Hematopoietic multipotent progenitor cell treated with erythropoietin and hydrocortisone succinate and interleukin-3 and kit ligand, for 4 days (in vitro differentiated cells): ENCODE measurements around the gene KIAA0319L.
"Not testable (repeated sequence)": the region's sequence is repeated elsewhere in the genome, so short reads cannot be mapped to it uniquely, and the experiment has no call there.

Source experiments
- DNase-seq: peaks from one replicate; pipeline ENCODE4 v3.0.0-alpha.2; 2015

The KIAA0319L gene

DNA sequence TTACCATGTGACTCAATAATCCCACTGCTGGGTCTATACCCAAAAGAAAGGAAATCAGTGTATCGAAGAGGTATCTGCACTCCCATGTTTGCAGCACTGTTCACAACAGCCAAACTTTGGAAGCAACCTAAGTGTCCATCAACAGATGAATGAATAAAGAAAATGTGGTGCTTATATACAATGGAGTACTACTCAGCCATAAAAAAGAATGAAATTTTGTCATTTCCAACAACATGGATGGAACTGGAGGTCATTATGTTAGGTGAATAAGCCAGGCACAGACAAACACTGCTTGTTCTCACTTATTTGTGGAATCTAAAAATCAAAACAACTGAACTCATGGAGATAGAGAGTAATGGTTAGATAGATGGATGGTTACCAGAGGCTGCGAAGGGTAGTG is 79.3 kb downstream of the KIAA0319L start:
- DNase-seq: no peak

DNA sequence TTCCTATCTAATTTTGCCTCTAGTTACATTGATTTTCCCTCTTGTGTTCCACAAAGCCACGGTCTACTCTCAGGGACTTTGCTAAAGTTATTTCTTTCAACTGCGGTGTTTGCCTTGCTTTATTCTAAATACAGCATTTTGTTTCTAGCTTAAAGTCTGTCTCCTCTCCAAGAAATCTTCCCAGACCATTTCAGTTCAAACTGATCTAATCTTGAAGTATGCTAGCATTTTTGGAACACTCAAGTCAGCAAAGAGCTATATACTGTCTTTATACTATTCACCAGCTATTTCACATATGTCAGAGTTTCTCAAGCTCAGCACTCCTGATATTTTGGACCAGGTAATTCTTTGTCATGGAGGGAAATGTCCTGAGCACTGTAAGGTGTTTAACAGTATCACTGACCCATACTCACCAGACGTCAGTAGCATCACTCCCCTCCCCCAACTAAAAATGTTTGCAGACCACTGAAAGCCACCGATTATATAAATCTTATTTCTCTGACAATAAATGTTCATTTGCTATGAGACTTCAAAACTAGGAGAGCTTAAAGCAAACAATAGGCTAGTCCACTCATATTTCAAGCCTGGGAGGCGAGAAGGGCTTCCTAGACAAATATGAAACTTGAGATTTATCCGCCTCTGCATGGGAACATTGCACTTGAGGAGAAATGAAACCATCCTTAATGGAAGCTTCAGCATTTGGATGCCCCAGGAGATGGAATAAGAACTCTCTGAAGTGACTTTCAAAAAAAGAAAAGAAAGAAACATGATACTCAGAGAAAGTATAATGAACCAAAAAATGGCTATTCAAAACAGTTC is 81.1 kb downstream of the KIAA0319L start:
- DNase-seq: no peak

DNA sequence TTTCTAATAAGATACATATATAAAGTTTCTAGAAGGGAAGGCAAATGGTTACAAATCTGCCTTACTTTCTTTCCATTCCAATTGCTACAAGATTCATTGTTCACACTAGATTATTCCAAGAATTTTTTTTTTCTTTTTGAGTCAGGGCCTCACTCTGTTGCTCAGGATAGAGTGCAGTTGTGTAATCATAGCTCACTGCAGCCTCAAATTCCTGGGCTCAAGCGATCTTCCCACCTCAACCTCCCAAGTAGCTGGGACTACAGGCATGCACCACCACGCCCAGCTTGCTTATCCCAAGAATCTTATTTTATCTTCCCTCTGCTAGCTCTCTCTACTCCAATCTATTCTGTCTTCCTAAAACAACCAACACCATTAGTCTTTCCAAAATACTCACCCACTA is 81.8 kb downstream of the KIAA0319L start:
- DNase-seq: no peak

DNA sequence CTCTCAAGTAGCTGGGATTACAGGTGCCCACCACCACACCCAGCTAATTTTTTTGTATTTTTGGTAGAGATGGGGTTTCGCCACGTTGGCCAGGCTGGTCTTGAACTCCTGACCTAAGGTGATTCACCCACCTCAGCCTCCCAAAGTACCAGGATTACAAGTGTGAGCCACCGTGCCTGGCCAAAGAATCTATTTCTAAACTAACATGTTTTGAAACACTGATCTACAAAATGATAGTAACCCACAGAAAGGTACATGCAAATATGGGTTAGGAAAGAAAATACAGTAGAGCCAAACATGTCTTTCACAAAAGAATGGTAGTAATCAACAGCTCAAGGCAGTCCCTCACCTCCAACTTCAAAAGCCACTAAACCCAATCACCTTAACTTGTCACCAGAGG is 84.0 kb downstream of the KIAA0319L start:
- DNase-seq: not testable (repeated sequence)

DNA sequence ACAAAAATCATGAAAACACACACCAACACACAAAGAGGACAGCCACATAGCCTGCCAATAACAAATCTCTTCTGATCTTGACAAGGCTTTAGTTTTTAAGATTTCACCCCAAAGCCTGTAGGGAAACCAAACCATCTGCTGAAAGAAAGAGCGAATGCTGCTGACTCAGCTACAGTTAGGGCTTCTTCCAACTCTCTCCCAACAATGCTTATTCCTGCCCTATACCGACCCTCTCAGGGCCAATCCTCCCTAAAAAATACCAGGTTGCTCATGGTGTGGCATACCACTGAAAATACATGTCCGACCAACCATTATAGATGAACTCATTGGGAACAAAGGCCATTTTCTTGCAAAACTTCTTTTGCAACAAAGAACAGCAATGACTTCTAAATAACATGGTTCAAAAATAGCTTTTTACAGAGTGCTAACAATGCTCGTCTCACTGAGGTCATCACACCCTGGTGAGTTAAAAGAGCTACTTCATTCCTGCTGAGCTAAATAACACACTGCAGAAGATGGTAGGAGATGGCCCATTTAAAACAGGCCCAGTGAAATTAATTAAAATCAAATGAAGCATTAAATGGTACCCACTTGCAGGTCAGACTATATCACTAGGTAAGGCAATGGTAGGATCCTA is 86.1 kb downstream of the KIAA0319L start:
- no peak for DNase-seq

DNA sequence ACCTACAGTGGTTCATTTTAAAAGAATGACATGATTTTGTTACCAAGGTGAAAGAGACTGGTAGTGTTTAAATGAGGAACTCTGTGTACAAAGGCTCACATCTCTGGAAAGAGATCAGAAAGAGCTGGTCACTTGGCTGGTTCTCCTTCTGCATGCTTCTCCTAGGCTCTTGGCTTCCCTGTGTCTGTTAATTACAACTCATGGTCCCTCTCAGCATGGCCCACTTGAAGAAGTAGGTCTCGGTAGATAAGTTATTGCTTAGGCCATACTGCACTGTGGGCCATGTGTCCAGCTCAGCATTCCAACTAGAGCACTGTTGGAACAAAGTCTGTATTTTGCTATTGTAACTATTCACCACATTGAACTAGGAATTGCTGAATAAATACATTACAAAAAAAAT is 91.1 kb downstream of the KIAA0319L start:
- DNase-seq: no peak

DNA sequence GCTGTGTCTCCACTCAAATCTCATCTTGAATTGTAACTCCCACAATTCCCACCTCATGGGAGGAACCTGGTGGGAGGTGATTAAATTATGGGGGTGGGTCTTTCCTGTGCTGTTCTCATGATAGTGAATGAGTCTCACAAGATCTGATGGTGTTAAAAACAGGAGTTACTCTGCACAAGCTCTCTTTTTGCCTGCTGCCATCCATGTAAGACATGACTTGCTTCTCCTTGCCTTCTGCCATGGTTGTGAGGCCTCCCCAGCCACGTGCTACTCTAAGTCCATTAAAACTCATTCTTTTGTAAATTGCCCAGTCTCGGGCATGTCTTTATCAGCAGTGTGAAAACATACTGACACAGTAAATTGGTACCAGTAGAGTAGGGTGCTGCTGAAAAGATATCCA is 93.5 kb downstream of the KIAA0319L start:
- DNase-seq: not testable (repeated sequence)

DNA sequence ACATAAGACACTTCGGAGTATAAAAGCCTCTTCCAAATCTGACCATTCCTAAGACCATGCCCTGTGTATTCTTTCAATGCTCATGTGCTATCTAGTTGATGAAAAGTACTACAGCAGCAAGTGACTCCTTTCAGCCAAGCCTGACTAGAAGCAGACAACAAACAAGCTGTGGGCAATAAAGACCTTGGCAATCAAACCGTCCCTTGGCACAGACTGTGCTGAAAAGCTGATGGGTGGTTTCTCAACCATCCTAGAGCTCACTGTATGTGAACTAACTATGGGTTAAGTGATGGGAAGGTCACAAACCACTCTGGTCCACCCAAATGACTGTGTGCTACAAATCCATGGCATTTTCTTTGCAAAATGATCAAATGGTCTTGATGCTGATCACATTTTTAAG is 94.0 kb downstream of the KIAA0319L start:
- DNase-seq: no peak

DNA sequence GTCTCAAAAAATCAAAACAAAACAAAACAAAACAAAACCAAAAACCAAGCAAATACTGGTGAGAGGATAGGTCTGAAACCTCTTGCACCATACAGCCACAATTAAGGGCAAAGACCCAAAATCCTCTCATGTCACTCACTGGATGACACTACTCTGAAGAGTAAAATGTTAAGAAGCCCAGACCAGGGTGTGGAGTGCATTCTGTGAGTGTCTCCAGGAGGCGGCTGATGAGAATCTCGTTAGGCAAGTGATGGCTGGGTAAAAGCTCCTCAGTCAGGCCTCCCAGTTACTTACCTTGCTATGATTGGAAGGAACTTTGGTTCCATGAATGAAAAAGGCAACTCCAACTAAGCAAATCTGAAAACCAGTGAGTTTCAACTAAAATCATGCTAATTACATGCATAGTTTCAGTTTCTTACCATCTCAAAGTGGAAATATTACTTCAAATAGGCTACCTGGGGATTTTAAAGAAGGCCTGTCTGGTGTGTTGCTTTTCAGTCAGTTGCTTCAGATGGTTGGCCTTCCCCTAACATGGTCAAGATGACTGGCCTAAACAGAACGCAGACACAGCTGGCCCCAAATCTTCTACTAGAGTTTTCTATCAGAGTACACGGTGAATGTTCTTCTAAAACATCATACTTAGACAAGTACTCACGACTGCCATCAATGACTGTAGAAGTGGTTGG is 95.1 kb downstream of the KIAA0319L start:
- DNase-seq: no peak

DNA sequence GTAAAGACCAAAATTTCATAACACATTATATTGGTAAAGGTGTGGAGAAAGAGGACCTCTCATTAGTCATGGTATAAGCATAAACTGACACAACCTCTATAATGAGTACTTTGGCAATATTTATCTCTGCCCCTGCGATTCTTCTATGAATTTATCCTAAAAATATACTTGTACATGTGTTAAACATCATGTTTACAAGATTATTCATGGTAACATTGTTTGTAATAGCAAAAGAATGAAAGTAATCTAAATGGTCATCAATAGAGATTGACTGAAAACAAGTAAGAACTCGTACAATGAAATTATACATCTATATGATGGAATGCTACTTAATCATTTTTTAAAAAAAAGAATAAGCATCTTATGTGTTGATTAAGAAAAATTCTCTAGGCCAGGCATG is 96.4 kb downstream of the KIAA0319L start:
- DNase-seq: no peak

DNA sequence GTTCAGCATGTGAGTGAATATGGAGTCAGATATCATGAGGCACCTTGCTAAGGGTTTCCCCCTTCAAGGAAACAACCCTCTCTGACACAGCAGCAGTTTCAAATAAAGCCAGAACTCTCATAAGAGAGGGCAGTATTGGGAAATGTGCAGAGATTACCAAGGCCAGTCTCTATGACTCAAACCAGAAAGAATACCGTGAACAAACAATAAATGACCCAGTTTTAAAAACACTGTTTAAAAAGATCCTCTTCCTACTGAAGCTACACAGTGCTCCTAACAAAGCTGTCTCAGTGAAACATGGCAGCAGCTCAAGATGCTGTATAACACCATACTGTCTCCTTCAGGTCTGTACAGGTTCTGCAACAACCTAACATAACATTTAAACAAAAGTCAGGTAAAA is 102.6 kb downstream of the KIAA0319L start:
- no peak for DNase-seq

DNA sequence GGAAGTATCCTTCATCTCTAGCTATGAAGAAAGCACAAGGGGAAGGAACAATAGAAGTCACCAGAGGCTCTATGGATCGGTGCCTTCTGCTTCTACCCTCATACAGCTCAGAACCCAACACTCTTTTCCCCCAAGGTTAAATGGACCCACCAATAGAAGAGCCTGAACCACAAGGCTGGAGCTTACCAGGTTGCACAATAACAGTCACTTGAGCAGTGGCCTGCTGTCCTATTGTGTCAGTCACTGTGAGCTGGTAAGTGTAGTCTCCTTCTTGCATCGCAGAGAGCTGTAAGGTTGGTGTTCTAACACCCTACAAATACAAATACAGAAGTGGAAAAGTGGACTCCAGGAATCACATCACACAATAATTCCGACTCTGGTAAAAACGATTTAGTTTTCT is 103.0 kb downstream of the KIAA0319L start:
- DNase-seq: peak; percentile 60

DNA sequence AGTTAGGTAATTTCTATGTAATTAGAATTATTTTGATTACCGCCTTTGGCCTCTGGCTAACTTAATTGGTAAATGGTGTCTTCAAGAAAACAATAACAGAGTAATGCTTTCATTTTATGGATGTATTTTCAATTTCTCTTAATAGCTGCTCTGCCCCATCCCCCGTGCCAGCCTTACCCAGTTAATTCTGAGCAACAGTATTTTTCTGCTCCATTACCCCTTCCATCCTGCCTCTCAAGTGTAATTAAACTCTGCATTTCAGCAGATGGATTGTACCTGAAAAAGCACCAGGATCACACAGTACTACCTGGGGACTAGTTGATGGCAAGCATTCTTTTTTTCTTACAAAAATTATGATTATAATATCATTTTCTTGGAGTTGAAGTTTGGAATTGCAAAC is 104.2 kb downstream of the KIAA0319L start:
- no peak for DNase-seq

DNA sequence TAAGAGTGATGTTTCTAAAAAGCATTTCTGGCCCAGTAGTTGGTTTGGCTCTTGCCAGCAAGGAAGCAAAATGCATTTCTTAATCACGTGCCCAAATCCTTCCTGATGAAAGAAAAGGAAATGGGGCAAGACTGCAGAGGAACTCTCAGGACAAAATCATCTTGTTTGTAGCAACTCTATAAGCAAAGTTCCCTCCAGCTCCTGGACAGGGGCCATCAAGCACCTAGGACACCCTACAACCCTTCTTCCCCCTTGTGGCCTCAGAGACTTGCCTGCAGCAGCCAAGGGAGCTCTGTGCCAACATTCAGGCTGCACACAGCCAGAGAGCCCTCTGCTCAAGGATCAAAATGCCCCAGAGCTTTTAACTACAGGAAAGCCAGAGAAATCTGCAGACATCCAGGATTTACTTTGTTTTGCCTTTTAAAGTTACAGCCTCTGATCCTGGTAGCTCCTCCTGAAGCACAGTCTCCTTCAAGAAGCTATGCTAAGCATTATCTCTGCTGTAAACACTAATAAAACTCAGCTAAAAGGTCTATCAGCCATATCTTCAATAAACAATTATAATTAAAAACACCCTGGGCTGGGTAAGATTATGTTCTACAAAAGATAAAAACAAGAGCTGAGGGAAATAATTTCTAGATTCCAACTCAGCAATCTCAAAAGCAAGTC is 105.0 kb downstream of the KIAA0319L start:
- DNase-seq: peak; percentile 75

DNA sequence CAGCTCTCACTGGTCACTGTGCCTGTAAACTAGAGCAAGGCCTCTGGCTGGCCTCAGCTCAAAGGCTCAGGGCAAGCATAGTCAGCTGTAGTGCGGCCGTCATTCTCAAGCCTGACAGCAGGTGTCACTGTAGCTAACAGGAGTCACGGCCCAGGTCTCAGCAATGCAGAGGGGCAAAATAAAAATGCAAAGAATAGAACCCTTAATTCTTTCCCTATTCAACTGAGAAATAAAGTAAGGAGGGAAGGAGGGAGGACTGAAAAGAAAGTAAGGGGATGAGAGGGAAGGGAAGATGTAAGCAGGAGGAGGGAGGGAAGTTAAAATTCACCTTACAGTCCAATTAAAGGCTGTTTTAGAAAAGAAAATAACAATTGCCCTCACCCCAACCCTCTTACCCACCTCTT is 106.1 kb downstream of the KIAA0319L start:
- DNase-seq: peak; percentile 88

DNA sequence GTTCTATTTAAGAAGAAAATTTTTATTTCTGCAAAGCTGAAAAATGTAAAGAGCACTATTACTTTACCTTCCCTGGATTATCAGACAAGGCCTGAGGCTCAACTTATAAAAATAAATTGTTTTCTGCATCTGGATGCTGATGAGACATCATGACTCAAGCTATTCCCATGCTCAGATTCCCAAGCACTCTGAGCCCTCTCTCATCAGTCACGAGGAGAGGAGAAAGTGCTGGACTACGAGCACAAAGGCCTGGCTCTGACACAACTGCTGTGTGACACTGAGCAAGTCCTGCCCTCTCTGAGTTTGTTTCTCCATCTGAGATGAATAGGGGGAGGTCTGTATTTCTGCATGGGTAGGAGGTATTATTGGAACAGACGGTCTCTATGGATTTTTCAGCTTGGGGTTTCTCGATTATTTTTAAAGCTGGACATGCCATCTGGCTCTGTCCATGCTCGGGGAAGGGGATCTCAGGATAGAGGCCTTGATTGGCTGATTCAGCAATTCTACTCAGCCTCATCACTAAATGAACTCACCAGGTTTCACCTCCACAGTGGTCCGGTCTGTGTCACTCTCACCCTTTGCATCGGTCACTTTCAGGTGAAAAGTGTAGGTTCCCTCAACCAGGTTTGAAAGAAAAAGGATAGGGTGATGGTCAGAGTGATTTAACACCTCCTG is 107.7 kb downstream of the KIAA0319L start:
- no peak for DNase-seq

DNA sequence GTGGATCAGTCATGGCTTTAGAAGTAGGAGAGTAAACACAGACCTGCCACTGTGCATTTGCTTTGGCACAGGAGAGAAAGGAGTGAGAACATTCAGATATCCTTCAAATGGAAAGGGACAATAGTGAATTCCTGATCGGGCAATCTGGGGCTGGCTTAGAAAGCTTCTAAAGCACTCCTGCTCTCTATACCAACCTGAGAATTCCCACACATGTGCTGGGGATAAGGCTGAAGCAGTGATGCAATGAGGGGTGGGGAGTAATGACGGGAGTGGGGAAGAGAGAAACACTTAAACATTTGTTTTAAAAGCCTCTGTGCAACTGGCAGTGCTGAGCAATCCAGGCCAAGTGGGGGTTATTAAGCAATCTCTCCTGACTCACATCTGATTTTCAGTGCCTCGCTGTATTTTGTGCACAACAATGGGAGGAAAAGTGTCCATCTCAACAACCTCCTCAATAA is 108.8 kb downstream of the KIAA0319L start:
- DNase-seq: peak; percentile 27

DNA sequence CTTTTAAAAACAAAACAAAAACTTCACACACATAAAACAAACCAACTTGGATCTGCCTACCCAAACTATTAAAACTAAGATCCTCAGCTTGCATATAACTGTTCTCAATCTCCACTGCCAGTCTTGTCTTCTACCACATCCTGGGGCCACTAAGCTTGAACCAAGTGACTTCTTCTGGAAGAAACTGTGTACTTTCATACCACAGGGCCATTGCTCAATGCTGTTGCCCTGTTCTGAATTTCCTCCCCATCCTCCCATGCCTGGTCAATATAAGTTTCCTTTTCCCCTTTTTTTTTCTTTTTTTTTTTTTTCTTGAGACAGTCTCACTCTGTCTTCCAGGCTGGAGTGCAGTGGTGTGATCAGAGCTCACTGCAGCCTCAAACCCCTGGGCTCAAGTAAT is 109.9 kb downstream of the KIAA0319L start:
- DNase-seq: peak; percentile 49

DNA sequence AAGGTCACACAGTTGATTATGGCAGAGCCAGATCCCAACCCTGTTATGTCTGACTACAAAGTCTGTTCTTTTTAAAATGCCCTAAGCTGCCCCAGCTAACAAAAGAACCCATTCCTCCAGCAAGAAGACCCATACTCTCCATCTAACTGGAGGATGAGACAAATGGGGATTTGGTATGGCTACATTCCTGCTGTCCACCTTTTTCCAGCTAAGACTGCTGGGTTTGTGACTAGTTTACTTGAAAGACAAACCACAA is 112.8 kb downstream of the KIAA0319L start:
- DNase-seq: no peak

DNA sequence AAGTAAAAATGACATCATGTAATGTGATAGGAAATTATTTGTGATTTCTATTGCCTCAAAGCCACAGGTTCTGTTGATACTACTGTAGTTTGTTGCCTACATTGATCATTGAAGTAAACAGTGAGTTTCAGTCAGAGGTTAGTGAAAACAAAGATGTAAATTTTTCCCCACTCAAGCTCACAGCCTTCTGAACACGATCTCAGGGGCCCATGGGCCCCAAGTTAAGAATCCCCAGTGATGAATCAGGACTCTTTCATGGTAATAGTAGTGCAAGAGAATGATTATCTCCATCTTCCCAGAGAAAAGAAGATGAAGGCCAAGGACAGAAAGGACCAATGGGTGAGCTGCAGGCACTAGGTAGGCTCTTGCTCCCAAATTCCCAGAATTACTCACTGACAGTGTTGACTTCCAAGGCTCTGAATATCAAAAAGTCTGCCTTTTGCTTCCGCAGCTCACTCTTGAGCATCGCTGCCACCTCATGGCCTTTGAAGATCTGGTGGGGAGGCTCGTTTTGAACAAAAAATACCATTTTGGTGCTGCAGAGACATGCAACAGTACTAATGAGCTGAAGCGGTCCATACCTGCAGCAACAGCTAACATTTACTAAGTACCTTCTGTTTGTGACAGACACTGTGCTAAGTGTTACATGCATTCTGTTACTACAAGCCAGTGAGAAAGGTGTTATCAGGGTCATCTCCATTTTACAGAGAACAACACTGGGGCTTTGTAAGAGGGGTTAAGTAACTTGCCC is 113.3 kb downstream of the KIAA0319L start:
- peak; percentile 31 for DNase-seq

DNA sequence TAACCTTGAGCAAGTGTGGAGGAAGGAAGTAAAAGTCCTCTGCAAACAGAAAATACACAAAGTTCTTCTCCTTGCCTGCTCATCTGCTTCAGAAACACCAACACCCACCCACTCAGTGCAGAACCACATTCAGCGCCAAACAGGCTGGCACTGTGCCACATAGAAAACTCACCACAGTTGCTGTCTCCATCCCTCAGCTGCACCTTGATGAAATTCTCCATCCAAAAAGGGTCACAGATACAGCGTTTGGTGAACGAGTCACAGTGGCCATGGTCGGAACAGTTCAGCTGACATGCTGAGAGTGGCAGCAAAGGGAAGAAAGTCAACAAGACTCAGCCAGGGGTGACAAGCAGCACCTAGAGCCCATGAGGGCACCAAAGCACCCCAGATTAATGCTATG is 114.5 kb downstream of the KIAA0319L start:
- no peak for DNase-seq

DNA sequence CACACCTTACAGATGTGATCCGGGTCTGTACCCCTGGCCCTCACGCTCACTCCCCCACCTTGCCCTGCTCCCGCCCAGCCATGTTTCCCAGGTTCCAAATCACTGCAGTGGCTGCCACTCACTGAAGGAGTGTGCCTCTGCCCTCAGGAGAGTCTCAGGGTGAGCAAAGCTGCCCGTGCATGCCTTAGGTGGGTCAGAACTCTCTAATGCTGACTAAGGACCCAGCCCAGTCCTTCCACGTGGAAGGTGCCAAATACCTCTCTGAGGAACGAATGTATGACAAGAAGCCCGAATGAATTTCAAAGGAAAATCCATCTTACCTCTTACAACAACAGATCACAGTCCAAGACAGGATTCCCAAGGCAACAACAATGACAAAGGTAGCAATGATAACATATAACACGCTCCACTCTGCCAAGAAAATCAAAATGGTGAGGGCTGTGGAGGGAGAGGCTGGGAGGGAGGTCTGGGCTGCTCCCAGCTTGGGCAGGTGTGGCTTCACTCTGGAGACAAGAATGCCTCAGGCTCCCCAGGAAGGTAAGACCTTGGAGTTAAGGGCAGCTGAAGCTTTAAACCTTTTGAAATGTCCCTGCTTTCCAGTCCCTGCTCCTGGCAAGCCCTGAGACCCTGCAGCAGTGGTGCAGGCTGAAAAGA is 115.2 kb downstream of the KIAA0319L start:
- DNase-seq: no peak
